OCI-LY7 (cell line): ENCODE measurements around the gene SLC22A8.

ENCODE experiments used
- EZH2phosphoT487 ChIP-seq: fragments of 200-600 bp; sonication (generic); IDR thresholded peaks from 2 replicates; pipeline ENCODE4 v1.6.1; 2018; ENCODE audit warnings: low read depth, borderline replicate concordance, mild to moderate bottlenecking, mixed run types, antibody characterized with exemption, low read length, moderate library complexity, mixed read lengths
- TF ChIP-seq, protein P1 (sequence below): fragments of 200-600 bp; sonication (generic); conservative IDR thresholded peaks from 2 replicates; pipeline ENCODE4 v1.5.1; 2014; ENCODE audit warnings: mild to moderate bottlenecking, antibody characterized with exemption, low read length, moderate library complexity, mixed read lengths

DNA sequence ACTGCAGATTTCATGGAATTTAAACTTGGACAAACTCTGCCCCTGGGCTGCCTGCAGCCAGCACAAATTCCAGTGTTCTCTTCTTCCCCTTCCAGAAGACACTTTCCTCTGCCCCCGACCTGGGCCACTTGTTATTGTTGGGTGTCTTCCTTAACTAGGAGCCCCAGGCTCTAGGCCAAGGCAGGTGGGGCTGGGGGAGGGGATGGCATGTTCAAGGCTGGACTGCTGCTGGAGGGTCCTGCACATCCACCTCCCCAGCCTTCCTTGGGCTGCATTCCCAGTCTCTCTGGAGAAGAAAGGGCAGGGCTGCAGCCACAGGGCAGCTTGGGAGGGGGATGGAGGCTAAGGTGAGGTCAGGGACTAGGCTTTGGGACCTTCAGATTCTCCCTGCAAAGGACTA lies 19.4 kb downstream of the SLC22A8 start:
- TF ChIP-seq, protein P1, sequence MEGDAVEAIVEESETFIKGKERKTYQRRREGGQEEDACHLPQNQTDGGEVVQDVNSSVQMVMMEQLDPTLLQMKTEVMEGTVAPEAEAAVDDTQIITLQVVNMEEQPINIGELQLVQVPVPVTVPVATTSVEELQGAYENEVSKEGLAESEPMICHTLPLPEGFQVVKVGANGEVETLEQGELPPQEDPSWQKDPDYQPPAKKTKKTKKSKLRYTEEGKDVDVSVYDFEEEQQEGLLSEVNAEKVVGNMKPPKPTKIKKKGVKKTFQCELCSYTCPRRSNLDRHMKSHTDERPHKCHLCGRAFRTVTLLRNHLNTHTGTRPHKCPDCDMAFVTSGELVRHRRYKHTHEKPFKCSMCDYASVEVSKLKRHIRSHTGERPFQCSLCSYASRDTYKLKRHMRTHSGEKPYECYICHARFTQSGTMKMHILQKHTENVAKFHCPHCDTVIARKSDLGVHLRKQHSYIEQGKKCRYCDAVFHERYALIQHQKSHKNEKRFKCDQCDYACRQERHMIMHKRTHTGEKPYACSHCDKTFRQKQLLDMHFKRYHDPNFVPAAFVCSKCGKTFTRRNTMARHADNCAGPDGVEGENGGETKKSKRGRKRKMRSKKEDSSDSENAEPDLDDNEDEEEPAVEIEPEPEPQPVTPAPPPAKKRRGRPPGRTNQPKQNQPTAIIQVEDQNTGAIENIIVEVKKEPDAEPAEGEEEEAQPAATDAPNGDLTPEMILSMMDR = no peak
- TF ChIP-seq EZH2phosphoT487 = no peak
